Kidney epithelial cell (primary cell): ENCODE results near the gene UFSP2. TPM values are rescaled to one million over a fixed set of nuclear protein-coding genes. Genes with fewer than 3 reads are reported as not detected.

Experiments used
- DNase-seq: peaks from one replicate; pipeline ENCODE4 v3.0.0-alpha.2; 2010; ENCODE audit warnings: low read depth
- H3K27me3 ChIP-seq: 2 replicates; pipeline ENCODE4 v1.6.0; 2011; ENCODE audit warnings: low read length; ENCODE audit not compliant: control insufficient read depth, insufficient read depth
- H3K36me3 ChIP-seq: 2 replicates; pipeline ENCODE4 v1.5.1; 2011; ENCODE audit warnings: low read length; ENCODE audit not compliant: control insufficient read depth, insufficient read depth
- H3K4me3 ChIP-seq: 2 replicates; pipeline ENCODE4 v1.5.1; 2011; ENCODE audit warnings: low read depth, mild to moderate bottlenecking, control low read depth, low read length
- CTCF ChIP-seq: IDR thresholded peaks from 2 replicates; pipeline ENCODE4 v1.5.1; 2011; ENCODE audit warnings: mild to moderate bottlenecking, moderate library complexity, low read length, control low read depth, inconsistent platforms; ENCODE audit not compliant: insufficient read depth, poor library complexity, severe bottlenecking
- total RNA-seq: library from RNA; depleted of rRNA; stranded (reverse); fragments of >200 nt; gene quantifications from 2 replicates; pipeline ENCODE4 v1.2.3, GENCODE V29; 2015

Gene UFSP2
- total RNA-seq, 1 donor from 2014 or later: 37.9 TPM

- no peaks in the 10 kb centered on the region for H3K27me3 ChIP-seq
- H3K4me3 ChIP-seq: no peak overlapping the region
- no peak for TF ChIP-seq CTCF
- no peak for DNase-seq
- H3K36me3 ChIP-seq: no peaks in the 10 kb centered on the region
Measured at GRCh38 chr4:185357211-185357610, 68.6 kb downstream of the UFSP2 start.

GRCh38 chr4:185352741-185353140 lies 73.0 kb downstream of the UFSP2 start:
- no peaks in the 10 kb centered on the region for H3K36me3 ChIP-seq
- no peak for DNase-seq
- TF ChIP-seq CTCF: no peak
- H3K27me3 ChIP-seq: no peaks in the 10 kb centered on the region
- no peak overlapping the region for H3K4me3 ChIP-seq

GRCh38 chr4:185352202-185352601 lies 73.6 kb downstream of the UFSP2 start:
- Histone ChIP-seq H3K36me3 (no peaks in the 10 kb centered on the region), H3K4me3 (no peak overlapping the region), H3K27me3 (no peaks in the 10 kb centered on the region)
- no peak for DNase-seq
- no peak for TF ChIP-seq CTCF

GRCh38 chr4:185351691-185352090 lies 74.1 kb downstream of the UFSP2 start:
- Histone ChIP-seq H3K4me3 (no peak overlapping the region), H3K27me3 (no peaks in the 10 kb centered on the region), H3K36me3 (no peaks in the 10 kb centered on the region)
- no peak for DNase-seq
- TF ChIP-seq CTCF: no peak

Other genes starting within 250 kb of the UFSP2 start
- 31.2 and 32.5 TPM in 2 replicates for gene CFAP97, start 222.0 kb downstream of the UFSP2 start, total RNA-seq
- 15.5 and 15.7 TPM in 2 replicates for gene SNX25, start 216.4 kb downstream of the UFSP2 start, total RNA-seq
- gene LRP2BP, start 30.0 kb downstream of the UFSP2 start, total RNA-seq: 0.07 and 0.13 TPM in 2 replicates
- 1.7 and 7.3 TPM in 2 replicates for gene ANKRD37, start 29.1 kb downstream of the UFSP2 start, total RNA-seq
- 0.14 and 0.38 TPM in 2 replicates for gene CCDC110, start 45.8 kb upstream of the UFSP2 start, total RNA-seq
- gene PDLIM3, start 109.5 kb upstream of the UFSP2 start, total RNA-seq: 10.7 and 11.0 TPM in 2 replicates